ENCODE measurements around the gene BLOC1S5. TPM values are rescaled to one million over a fixed set of nuclear protein-coding genes. Genes with fewer than 3 reads are reported as not detected.

BLOC1S5 gene
- total and polyA plus RNA-seq, 2 donors from 2014 or later, result 20.2 to 27.6 TPM

DNA sequence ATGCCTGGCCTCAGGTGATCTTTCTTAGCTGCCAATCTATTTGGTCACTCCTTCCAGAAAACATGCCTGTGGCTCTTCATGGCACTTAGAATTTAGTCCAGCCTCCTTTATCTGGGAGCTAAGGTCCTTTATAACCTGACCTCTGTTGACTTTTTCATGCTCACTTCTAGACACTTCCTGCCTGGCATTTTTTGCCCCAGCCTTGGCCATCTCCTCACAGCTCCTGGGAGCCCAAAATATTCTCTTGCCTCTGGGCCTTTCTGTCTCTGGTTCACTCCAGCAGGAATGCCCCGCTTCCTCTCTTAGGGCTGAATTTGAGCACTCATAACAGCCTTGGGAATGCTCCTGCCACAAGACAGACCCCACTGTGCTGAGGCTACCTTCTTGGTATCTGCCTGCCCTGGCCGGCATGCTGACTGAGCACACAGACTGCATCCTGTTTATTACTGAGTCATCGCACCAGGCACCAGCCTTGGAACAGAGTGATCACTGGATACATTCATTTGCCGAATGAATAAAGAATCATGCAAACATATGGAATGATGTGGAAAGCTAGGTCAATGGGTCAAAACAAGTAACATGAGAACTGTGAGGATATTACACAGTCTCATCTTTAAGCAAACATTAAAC is 44.0 kb upstream of the BLOC1S5 start:
- Histone ChIP-seq H3K27me3 (ENCODE audit: control insufficient read depth, insufficient read depth, low read length) (no peaks in the 10 kb centered on the region), H3K9ac (ENCODE audit: low read length in 3 of 3) (no peak overlapping the region), H3K4me1 (ENCODE audit: control insufficient read depth in 2 of 3, insufficient read depth in 2 of 3, low read depth in 1 of 3, low read length in 3 of 3) (peaks cover 0 to 3% (median 0%) of the 10 kb centered on the region in 3 donors), H3K9me3 (ENCODE audit: control insufficient read depth in 2 of 3, insufficient read depth in 1 of 3, low read length in 3 of 3) (no peaks in the 10 kb centered on the region), H3K36me3 (ENCODE audit: control insufficient read depth in 2 of 3, insufficient read depth in 3 of 3, low read length in 3 of 3) (no peaks in the 10 kb centered on the region), H3K4me3 (ENCODE audit: low read length in 3 of 3) (no peak overlapping the region), H3K27ac (ENCODE audit: low read depth in 2 of 2, low read length in 2 of 2) (no peak overlapping the region)
- TF ChIP-seq CTCF (IDR thresholded peaks at IDR 0.05; ENCODE audit: borderline replicate concordance, extremely low read depth, insufficient read depth), result no peak
- intact Hi-C loops (cut with DNase I), result no loop called here
- no peak for DNase-seq
- FAIRE-seq, result no peak

DNA sequence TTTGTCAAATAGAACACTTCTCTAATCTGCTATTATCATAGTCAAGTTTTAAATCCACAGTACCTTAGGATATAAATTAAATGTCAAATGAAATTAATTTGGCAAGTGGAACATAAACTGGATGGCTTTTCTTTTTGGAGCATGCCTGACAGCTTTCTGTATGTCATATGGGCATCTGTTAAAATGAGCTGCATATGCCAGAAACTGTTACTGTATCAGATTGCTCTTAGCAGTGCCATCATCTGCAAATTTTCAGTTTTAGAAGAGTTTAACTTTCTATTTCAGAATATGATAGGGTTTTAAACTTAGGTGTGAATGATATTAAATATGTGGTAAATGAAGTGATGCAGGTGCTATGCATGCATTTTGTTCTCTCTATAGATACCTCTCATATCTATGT is 41.6 kb upstream of the BLOC1S5 start:
- Histone ChIP-seq H3K9me3 (ENCODE audit: control insufficient read depth in 2 of 3, insufficient read depth in 1 of 3, low read length in 3 of 3) (no peaks in the 10 kb centered on the region), H3K4me1 (ENCODE audit: control insufficient read depth in 2 of 3, insufficient read depth in 2 of 3, low read depth in 1 of 3, low read length in 3 of 3) (peaks cover 0 to 5% (median 4%) of the 10 kb centered on the region in 3 donors), H3K9ac (ENCODE audit: low read length in 3 of 3) (no peak overlapping the region), H3K27me3 (ENCODE audit: control insufficient read depth, insufficient read depth, low read length) (no peaks in the 10 kb centered on the region), H3K4me3 (ENCODE audit: low read length in 3 of 3) (no peak overlapping the region), H3K36me3 (ENCODE audit: control insufficient read depth in 2 of 3, insufficient read depth in 3 of 3, low read length in 3 of 3) (no peaks in the 10 kb centered on the region), H3K27ac (ENCODE audit: low read depth in 2 of 2, low read length in 2 of 2) (no peak overlapping the region)
- DNase-seq (no peak), FAIRE-seq (no peak)
- no peak for TF ChIP-seq CTCF (IDR thresholded peaks at IDR 0.05; ENCODE audit: borderline replicate concordance, extremely low read depth, insufficient read depth)
- intact Hi-C loops (cut with DNase I), result no loop called here

DNA sequence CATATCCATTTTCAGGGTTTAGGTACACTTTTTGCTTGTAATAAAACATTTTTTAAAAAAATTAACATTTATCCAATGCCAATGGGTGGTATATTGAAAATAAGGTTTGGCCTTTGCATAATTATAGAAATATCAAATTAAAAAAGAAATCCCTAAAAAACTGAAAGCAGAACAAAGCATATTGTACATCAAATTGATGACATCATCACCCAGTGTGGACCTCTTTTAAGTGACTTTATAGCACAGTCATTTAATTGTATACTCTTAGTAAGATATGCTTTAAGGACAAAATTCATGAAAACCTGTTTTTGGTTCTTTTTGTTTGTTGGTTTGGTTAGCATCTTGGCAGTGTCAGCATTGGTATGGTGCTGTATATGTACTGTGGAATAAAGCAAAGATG is 39.5 kb upstream of the BLOC1S5 start:
- Histone ChIP-seq H3K27me3 (ENCODE audit: control insufficient read depth, insufficient read depth, low read length) (no peaks in the 10 kb centered on the region), H3K9ac (ENCODE audit: low read length in 3 of 3) (no peak overlapping the region), H3K27ac (ENCODE audit: low read depth in 2 of 2, low read length in 2 of 2) (no peak overlapping the region), H3K4me3 (ENCODE audit: low read length in 3 of 3) (no peak overlapping the region), H3K9me3 (ENCODE audit: control insufficient read depth in 2 of 3, insufficient read depth in 1 of 3, low read length in 3 of 3) (no peaks in the 10 kb centered on the region), H3K36me3 (ENCODE audit: control insufficient read depth in 2 of 3, insufficient read depth in 3 of 3, low read length in 3 of 3) (no peaks in the 10 kb centered on the region), H3K4me1 (ENCODE audit: control insufficient read depth in 2 of 3, insufficient read depth in 2 of 3, low read depth in 1 of 3, low read length in 3 of 3) (peaks cover 0 to 8% (median 4%) of the 10 kb centered on the region in 3 donors)
- TF ChIP-seq CTCF (IDR thresholded peaks at IDR 0.05; ENCODE audit: borderline replicate concordance, extremely low read depth, insufficient read depth), result no peak
- FAIRE-seq, result no peak
- intact Hi-C loops (cut with DNase I), result no loop called here
- DNase-seq, result no peak

Measured in kidney (tissue), 14 donors.